ENCODE results near the gene TMCC1. TPM values are rescaled to one million over a fixed set of nuclear protein-coding genes. Genes with fewer than 3 reads are reported as not detected.

The TMCC1 gene
- total and polyA plus RNA-seq, 2 donors (not counting 3 experiments of a cell fraction or from before 2014, with no cell fraction given): 17.4 to 38.4 TPM

DNA sequence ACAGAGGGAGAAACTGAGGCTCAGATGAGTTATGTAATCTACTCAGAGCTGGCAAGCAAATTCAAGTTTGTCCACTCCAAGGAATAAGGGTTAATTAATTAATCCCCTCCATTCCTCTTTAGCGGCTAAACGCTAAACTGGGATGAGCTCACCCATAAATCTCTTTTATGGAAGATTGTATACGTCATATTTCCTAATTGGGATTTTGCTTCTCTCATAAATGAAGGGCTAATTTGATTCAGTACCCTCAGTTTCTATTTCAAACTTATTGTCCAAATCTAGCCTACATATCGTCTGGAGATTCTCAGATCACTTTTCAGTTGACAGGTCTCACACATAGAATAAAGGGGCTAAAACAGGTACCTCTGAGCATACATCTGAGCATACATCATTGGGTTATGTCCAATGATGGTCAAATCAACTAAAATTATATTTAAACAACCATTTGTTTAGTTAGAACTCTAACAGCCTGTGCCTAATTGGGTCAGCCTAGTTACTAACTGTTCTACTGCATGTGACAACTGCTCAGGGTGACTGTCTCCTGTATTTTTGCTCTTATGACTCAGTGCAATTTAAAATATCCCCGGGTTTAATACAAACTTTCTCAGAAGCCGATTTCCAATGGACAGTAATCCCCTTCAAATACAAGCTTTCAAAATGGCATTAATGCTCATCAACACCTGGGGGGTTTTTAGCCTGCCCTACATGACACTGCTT lies 229.4 kb downstream of the TMCC1 start:
- no peak for DNase-seq (ENCODE audit: low read depth, low spot score)
- intact Hi-C loops (cut with micrococcal nuclease): no loop called here

More for the DNA sequence above, 229.4 kb downstream of the TMCC1 start:
- Histone ChIP-seq H3K9me3 (replicated peaks; ENCODE audit: control insufficient read depth, insufficient read depth, low read length) (no peaks in the 10 kb centered on the region), H3K4me2 (ENCODE audit: insufficient read depth, low read length) (no peak overlapping the region), H3K27ac (ENCODE audit: insufficient read depth, low read depth, low read length) (no peak overlapping the region), H3K9ac (replicated peaks; ENCODE audit: extremely low read depth, insufficient read depth, low read length) (no peak overlapping the region), H2AFZ (ENCODE audit: low read depth, low read length) (no peak overlapping the region), H3K9me1 (replicated peaks; ENCODE audit: control insufficient read depth, extremely low read depth, insufficient read depth, low read length) (no peaks in the 10 kb centered on the region), H3K27me3 (ENCODE audit: control insufficient read depth in 2 of 2, insufficient read depth in 2 of 2, low read length in 2 of 2) (no peaks in the 10 kb centered on the region), H3K79me2 (ENCODE audit: control insufficient read depth, insufficient read depth, low read length) (no peaks in the 10 kb centered on the region), H3K36me3 (ENCODE audit: control insufficient read depth in 2 of 2, extremely low read depth in 1 of 2, insufficient read depth in 2 of 2, low read length in 2 of 2) (no peaks in the 10 kb centered on the region), H3K4me3 (replicated peaks in 1 of 3; ENCODE audit: insufficient read depth in 1 of 3, low read depth in 1 of 3, low read length in 3 of 3) (no peak overlapping the region), H3K4me1 (ENCODE audit: control insufficient read depth, extremely low read depth, insufficient read depth, low read length) (no peaks in the 10 kb centered on the region), H4K20me1 (replicated peaks; ENCODE audit: control insufficient read depth, extremely low read depth, insufficient read depth, low read length) (no peaks in the 10 kb centered on the region)
- ChIA-PET CTCF (interaction anchor here (1.0 to 1.5 kb wide), 4 partner anchors 8 to 161 kb away, joined by 3 to 4 read pairs (median 3); no protein-coding TSS in a partner anchor), POLR2A (no interaction called here)
- dilution Hi-C loops (cut with MboI; ENCODE audit: extremely low pct_ligation_motif_present, low sequenced_read_pairs): loop anchor here (25.0 kb wide), 1 partner anchor 173 kb away; no protein-coding TSS in a partner anchor
- no TSS peak for BruUV-seq (replicated peaks)
- FAIRE-seq: no peak
- TF ChIP-seq GATA2 (IDR thresholded peaks at IDR 0.05; ENCODE audit: insufficient read depth, insufficient read length, low read depth, low read length): no peak
- TF ChIP-seq, protein P1, sequence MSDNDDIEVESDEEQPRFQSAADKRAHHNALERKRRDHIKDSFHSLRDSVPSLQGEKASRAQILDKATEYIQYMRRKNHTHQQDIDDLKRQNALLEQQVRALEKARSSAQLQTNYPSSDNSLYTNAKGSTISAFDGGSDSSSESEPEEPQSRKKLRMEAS (IDR thresholded peaks at IDR 0.05; ENCODE audit: insufficient read depth, insufficient read length): no peak
- TF ChIP-seq, protein P2, sequence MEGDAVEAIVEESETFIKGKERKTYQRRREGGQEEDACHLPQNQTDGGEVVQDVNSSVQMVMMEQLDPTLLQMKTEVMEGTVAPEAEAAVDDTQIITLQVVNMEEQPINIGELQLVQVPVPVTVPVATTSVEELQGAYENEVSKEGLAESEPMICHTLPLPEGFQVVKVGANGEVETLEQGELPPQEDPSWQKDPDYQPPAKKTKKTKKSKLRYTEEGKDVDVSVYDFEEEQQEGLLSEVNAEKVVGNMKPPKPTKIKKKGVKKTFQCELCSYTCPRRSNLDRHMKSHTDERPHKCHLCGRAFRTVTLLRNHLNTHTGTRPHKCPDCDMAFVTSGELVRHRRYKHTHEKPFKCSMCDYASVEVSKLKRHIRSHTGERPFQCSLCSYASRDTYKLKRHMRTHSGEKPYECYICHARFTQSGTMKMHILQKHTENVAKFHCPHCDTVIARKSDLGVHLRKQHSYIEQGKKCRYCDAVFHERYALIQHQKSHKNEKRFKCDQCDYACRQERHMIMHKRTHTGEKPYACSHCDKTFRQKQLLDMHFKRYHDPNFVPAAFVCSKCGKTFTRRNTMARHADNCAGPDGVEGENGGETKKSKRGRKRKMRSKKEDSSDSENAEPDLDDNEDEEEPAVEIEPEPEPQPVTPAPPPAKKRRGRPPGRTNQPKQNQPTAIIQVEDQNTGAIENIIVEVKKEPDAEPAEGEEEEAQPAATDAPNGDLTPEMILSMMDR (IDR thresholded peaks at IDR 0.05; ENCODE audit: extremely low read depth in 1 of 2, insufficient read depth in 1 of 2, low read depth in 1 of 2, low read length in 2 of 2): no peak
- TF ChIP-seq FOS (IDR thresholded peaks at IDR 0.05; ENCODE audit: borderline replicate concordance, insufficient read depth, low read length): no peak
- TF ChIP-seq EZH2 (IDR thresholded peaks at IDR 0.05; ENCODE audit: borderline replicate concordance, low read depth, low read length, severe bottlenecking): no peak
- no peak for TF ChIP-seq POLR2A (IDR thresholded peaks at IDR 0.05; ENCODE audit: low read depth, low read length)
